ENCODE results near the gene GREM2.

The GREM2 gene

DNA sequence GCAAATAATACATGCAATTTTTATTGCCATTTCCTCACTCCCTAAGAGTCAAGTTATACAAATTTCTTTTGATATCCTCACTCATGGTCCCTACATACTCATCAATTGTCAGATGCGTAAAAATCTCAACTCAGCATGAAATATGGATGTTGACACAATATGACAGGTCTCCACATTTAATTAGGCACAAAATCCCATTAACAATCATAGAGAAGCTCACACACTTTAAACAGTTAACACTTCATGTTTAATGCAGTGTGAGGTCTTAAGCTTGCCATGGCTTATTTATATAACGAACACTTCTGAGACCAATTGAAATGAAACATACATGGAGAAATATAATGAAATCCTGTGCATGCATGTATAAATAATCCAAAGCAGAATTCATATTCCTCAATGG is 58.6 kb downstream of the GREM2 start:
- no peak for DNase-seq

DNA sequence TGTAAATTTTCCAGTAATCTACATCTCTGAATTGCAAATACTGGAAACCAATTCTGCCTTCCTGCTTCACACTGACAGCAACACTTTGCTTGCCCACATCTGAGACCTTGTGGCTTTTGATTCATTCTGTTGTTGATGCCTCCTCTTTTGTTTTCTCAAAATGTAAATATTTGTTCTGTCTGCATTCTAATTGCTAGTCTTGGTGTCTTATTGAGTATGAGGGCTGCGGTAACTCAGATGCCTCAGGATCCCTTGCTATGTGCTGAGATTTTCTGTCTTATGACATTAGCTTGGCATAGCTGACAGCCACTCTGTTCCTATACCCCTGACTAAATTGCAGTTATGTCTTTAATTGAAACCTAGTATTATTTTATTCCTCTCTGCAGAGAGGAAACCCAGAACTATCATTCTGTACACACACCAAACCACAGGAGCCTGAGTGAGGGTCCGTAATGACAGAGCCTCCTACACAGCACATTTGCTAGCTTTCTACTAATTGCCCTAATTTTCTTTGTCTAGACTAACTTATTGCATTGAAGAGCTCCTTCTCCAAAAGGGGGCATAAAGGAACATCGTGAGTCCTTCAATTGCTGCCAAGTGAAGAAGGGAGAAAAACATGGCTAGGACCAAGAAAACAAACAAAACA is 72.1 kb downstream of the GREM2 start:
- DNase-seq = no peak

DNA sequence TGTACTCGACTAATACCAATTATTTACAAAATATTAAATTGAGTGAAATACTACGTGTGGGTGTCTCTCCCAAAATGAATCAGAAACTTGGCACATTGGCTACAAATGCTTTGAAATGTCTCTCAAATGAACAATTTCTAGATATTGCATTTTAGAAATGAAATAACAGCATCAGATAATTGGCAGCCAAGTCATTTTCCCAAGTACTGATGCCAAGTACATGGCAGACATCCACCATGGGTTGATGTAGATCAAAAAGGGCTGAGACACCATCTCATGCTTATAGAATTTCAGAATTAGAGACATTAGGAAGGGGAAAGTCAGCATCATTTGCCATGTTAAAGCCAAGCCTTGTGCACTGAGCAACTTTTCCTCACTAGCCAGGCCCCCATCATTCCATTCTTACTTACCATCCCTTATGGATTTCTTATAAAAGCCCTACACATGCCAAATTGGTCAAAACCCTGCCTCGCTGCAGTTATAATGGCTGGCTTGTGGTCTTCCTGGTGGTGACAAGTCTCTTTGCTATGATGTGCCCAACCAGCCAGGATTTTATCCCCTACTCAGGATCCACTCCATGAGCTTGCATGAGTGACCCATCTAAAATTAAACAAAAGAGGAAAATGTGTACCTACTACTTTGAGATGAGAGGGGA is 73.1 kb downstream of the GREM2 start:
- no peak for DNase-seq

DNA sequence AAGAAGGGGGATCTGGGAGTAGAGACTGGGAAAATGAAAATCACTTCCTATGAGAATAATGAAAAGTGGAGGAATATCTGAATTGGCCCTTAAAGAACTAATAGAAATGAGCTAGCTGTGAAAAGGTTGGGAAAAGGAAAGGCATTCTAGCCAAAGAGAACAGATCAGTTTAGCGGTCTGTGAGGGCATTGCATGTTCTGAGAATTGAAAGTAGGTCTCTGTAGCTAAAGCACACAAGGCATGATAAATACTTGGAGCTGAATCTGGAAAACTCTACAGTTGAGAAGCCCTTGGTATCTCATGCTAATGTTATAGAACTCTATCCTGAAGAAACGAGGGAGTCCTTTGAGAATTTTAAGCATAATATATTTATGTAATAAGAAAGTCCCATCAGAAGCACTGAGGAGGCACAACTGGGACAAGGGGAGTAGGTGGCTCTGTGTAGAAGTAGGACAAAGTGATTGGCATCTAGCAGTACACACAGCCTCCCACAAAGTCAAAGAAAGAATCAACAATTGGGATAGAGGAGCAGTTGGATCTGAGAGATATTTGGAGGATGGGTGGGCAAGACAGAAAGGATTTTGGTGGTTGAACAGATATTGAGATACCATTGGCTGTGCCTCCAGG is 78.7 kb downstream of the GREM2 start:
- no peak for DNase-seq

DNA sequence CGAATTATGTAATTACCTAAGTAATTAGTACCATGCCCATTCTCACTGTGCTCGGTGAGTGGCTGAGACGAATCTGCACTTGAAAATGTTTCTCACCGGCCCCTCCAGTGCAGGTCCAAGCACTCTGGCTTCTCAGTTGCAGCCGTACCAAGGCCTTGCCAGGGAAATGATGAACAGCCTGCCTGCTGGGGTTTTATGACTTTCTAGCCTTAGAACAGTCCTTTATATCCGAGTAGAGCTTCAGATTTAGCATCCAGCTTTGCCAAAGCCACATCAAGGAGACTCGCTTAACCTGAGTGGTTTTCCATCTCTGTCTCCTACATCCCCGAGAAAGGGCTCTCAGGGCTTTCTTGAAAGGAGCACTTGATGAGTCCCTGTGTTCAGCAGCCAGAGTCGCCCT is 83.4 kb downstream of the GREM2 start:
- DNase-seq = no peak

DNA sequence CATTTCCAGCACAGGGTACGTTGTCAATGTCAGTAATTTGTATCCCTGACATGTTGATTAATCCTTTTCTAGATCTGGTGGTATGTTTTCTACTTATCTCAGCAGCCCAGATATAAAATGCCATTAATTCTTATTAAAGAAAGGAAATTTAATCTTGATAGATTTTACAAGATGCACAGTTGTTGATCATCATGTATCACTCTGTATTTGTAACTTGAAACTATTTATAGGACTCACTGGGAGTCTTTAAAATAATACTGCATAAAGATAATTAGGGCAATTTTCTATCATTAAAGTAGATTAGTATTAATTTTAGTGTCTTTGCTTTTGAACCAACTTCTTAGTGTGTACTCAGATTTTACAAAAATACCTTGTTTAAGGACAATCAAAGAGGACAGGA is 84.9 kb downstream of the GREM2 start:
- DNase-seq = no peak

DNA sequence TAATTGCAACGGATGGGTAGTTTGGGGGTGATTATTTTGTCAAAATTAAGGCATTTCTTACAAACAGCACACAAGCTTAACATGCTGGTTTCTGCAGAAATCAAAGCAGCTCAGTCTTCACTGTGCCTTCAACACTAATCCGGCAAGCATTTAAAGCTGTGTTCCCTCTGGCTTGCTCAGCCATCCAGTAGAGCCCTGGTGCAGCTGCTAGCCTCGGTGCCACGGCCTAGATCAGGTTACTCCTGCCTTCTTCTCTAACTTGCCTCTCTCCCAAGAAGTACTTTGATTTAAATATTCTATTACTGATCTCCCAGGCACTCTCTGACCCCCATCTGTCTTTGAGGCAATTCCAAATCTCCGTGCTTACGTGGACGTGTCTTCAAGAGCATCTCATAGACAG is 85.6 kb downstream of the GREM2 start:
- DNase-seq = no peak

DNA sequence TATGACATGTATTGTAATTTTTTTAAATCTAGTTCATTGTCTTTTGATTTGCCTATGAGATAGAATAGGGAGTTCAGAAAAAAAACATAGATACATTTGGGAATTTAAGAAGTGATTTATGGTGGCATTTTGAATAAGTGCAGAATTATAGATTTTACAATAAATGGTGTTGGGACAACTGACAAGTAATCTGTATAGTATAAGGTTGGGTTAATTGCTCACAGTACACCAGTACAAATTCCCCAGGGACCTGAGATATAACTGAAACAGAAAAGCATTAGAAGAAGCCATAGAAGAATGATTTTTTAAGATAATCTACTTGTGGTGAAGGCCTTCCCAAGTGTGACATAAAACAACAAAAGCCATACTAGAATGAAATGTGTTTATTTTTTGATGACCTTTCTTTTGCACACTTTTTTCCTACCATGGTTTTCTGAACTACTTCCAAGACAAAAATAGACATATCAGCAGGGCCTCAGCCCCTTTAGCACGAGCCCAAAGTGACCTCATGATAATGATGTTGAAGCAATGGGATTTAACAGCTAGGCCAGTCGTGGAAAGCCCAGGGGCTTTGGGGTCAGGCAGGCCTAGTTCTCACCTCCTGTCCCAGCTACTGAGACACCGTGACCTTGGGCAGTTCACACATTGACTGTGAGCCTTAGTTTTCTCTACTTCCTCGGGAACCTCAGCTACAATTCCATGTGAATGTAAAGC is 87.4 kb downstream of the GREM2 start:
- no peak for DNase-seq

DNA sequence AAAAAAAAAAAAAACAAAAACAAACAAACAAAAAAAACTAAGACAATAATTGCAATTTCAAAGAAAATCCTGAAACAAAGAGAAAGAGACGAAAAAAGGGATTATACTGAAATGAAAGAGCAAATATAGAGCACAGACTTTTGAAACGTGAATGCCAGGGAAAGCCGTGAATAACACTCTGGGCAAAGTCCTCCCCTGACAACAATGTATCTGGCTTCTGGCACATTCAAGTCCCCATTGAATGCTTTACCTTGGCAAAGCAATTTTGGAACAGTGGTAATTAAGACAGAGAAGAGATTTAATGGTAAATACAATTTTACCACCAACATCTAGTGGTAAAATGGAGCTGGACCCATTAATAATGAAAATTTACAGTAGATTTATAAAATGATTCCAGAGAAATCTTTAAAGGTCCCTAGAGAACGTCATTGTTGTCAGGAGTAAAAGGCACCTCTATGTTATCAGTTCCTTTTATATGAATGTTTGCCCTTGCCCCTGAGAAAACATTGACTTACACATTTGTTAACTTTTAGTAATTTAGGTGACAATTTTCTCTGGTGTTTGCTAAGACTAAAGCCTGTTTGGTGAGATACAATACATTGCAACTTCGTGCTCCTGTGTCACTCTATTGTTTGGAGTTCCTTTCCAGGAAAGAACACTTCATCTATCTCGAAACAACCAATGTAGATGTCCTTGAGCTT is 89.7 kb downstream of the GREM2 start:
- no peak for DNase-seq

DNA sequence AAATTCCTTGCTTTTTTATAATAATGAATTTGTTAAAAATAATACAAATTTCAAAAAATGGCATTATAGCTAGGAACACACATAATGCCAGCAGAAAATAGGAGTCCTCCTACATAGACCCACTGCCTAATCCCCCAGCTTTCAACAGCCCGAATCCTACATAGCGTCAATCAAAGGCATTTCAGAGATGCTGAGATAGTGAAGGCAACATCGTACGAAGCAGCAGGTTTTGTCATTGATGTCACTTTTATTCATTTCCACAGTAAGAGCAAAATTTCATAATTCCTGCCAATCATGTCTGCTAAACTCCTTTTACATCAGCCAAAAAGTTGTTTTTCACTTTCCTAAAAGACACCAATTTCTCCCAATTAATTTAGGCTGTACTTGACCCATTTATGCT is 94.1 kb downstream of the GREM2 start:
- no peak for DNase-seq

DNA sequence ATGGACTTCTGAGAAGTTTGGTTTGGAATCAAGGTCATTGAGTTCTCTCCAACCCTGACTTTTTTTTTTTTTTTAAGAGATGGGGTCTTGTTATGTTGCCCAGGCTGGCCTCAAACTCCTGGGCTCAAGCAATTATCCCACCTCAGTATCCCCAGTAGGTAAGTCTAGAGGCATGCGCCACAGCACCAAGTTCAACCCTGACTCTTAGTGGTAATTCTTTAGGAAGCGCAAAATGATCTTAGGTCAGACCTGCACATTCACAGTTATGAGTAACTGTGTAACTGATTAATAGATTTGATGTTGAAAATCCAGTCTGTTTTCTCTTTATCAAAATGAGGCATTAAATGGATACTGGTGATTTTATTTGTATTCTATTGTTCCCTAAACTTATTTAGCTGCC is 95.9 kb downstream of the GREM2 start:
- DNase-seq = no peak

DNA sequence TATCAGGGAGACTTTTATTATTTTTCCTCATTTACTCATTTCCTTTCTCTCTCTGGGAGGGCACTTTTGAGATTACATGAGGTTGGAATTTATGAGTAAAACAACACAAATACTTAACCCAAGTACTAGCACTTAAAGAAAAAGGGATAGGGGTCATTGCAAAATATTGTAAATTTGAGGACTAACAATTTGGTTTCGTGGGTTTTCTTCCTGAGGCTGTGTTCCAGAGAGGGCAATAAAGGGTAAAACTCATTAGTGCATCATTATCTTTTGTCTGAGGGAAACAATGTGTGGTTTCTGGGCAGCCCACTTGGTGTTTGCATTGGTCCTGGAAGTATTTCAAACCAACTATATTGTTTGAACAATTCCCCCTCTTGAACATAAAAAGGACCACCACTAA is 96.5 kb downstream of the GREM2 start:
- no peak for DNase-seq

DNA sequence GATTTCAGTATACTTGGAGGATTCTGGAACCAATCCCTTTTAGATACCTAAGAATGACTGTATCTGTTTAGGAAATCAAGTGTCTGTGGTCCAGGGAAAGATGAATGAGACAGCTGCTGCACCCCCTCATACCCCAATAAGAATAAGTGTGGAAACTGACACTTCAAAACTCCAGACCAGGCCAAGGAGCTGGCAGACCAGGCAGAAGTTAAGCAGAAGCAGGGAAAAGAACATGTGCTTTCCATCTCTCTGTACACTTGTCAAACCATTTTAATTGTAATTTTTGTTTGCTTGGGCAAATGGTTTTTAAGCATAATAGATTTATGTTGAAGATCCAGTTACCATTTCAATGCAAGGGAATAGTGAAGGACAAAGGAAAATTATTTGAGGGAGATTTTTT is 100.2 kb downstream of the GREM2 start:
- no peak for DNase-seq

DNA sequence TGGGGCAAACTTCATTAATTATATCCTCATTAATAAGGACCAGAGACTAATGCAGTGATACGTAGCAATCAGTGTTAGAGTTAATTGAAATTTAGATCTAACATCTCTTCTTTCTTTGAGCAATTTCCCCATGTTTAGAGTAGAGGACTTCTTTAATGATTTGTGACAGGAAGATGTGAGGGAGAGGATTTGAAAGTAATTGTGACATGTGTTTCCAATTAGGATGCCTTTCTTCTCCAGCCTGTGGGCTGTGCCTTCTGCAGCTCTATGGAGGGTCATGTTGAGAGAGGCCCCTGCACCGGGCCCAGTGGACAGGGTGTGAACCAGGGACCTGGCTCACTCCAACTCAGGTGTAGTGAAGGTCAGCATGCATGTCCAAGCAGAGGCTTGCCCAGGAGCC is 103.0 kb downstream of the GREM2 start:
- no peak for DNase-seq

DNA sequence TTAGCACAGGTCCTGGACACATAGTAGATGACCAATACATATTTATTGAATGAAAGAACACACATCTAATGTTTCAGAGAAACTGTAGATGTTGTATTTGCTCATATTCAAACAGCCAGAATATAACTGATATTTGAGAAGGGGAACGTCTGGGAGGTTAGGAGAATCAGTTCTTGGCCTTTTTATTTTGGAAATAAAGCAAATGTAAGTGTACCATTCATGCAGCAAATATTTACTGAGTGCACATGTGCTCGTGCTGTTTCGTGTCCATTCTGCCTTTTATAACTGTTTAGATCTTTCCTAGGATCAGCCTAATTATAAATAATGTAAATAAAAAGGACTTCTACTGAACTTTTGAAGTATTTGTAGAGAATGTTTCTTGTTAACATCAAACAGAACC is 103.8 kb downstream of the GREM2 start:
- DNase-seq = no peak

DNA sequence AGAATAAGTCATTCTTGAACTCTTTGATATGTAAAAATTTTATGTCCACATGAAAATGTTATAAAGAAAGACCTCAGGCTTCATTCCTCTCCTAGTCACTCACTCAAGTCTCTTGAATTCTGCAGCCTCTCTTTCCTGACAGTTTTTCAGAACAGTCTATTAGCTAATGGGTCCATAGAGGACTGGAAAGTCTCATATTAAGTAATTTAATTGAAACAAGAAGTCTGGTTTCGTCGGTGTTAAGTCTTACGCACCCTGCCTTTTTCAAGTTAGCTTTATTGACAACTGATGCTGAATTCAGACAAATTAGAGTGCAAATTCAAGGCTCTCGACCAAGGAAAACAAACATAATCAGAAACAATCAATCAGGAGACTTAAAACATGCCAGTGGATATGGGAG is 105.8 kb downstream of the GREM2 start:
- no peak for DNase-seq

DNA sequence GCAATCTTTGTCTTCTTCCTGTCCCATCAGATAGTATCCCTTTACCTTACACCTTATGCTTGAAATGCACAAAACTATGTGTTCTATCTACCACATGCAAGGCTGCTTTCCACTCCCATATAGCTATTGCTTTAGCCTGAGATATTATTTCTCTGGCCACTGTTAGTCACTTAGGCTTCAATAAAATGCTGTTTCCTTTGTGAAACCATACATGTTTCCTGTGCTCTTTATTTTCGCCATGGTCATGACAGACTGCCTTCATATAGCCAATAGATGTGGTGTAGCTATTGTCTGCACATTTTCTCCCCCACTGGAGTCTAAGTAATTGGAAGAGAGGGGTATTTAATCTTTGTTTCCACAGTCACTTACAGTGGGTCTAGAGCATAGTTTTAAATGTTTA is 108.4 kb downstream of the GREM2 start:
- DNase-seq = no peak

DNA sequence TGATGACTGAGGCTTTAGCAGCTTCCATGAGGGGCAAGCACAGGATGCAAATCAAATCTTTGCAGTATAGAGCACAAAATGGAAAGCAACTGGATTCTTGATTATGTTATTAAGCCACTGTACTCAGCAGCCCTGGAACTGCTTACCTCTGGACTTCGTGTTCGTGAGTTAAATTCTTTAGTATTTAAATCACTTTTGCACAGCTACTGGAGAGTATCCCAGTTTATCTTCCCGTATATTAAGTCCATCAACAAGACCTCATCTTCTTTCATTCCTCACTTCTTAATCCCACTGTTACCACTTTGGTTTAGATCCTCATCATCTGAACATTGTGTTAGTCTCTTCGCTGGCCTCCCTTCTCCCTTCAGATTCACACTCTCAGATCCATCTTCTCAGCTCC is 108.9 kb downstream of the GREM2 start:
- no peak for DNase-seq

DNA sequence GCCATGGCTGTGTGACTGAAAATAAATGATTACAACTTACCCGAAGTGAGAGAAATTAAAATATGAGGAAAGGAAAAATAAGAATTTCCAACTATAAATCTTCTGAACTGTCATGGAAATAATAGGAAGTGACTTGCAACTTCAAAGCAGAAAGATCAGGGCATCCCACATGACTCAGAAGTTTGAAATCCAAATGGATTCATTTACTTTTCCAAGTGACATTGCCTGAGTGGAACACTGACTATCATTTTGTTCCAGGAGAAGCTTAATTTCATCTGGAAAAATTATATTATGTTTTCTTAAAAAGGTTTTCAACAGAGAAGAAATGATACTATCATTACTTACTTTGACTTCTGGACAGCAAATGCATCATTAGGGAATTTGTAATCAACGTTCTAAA is 110.8 kb downstream of the GREM2 start:
- DNase-seq = no peak

DNA sequence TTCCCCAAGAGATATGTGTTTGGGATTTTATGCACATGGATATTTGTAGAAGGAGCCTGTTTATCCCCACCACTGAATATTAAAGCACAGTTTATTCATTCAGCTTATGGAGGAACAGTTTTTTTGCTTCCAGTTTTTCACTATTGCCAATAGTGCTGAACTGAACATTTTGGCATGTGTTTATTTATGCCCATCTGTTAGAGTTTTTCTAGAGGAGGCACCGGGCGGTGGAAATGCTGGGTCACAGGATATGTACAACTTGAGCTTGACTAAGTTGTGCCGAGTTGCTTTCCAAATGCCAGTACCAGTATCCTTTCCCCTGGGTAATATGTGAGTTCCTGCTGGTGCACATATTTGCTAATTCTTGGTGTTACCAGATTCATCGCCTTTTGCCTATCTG is 111.3 kb downstream of the GREM2 start:
- no peak for DNase-seq

DNA sequence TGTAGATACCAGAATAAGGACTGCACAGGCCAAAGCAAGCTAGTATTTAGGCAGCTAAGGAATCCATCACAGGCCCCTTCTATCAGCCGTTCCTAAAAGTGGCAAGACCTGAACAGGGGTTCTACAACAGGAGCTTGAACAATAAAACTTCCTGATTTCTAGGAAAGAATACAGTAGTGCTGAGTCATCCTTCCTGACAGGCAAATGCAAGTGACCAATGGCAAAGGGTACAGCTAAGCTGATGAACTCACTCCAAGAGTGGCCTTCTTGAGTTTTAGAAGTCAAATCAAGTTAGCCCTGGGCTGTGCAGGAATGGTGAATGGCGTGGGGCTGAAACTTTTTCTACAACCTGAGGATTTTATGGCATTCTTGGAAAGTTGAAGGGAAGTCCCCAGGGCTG is 112.9 kb downstream of the GREM2 start:
- DNase-seq = peak; percentile 94

DNA sequence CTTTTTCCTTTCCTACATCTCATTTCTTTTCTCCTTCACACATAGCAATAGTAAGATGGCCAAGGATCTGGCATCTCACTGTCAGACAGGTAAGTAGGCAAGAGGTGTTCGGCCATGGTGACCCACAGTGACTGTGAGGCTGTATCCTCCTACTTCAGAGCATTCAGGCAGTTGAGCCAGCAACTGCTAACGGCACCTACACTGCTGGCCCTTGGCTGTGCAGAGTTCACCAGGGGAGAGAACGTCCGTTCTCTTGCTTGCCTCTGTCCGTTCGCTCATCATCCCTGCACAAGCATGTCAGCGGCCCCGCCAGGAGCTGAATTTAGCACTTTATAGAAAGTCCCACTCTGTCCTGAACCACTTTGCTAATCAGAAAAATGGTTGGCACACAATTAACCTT is 113.6 kb downstream of the GREM2 start:
- DNase-seq = peak; percentile 67

DNA sequence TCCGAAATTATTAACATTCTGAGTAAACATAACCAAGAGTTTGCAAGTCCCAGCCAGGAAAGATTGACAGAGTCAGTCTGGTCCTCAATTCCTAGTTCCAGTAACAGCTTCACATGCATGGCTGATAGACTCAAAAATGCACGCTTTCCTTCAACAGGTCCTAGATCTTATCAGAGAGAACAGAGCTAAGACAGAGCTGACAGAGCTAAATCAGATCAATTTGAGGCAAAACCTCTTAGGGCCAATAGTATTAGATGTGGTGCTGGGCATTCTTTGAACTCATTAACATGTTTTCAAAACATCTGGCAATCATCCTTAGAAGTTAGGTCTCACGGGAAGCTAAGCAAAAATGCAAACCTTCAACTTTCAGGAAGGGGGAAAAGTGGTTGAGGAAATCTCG is 114.0 kb downstream of the GREM2 start:
- peak; percentile 72 for DNase-seq
